ENCODE measurements around the gene ETV6. TPM values are rescaled to one million over a fixed set of nuclear protein-coding genes. Genes with fewer than 3 reads are reported as not detected.

The ETV6 gene
- polyA plus RNA-seq, 2 of the 4 experiments (the other 2 are of a cell fraction) = 4.0 to 7.0 TPM

GRCh38 chr12:11746024-11746771 lies 96.7 kb downstream of the ETV6 start (continued):
- TF ChIP-seq REST (IDR thresholded peaks at IDR 0.05) (no peak), FOSL2 (IDR thresholded peaks at IDR 0.05) (no peak), FOSL2 (CRISPR knock-in tag; IDR thresholded peaks at IDR 0.05) (peak; percentile 74), USF2 (IDR thresholded peaks at IDR 0.05) (no peak), NR3C1 (IDR thresholded peaks at IDR 0.05) (no peak), ZC3H11A (IDR thresholded peaks at IDR 0.05) (no peak), NPAS2 (CRISPR knock-in tag; IDR thresholded peaks at IDR 0.05; ENCODE audit: borderline replicate concordance) (no peak), E2F6 (IDR thresholded peaks at IDR 0.05; ENCODE audit: borderline replicate concordance, low read depth) (no peak), KDM1A (IDR thresholded peaks at IDR 0.05; ENCODE audit: low read depth) (no peak), POLR2AphosphoS2 (conservative IDR thresholded peaks at IDR 0.05; ENCODE audit: low read length) (no peak), BCL3 (IDR thresholded peaks at IDR 0.05) (no peak), NFE2L2 (conservative IDR thresholded peaks at IDR 0.05; ENCODE audit: low read length) (no peak), EHF (CRISPR knock-in tag; IDR thresholded peaks at IDR 0.05) (no peak), SMC3 (IDR thresholded peaks at IDR 0.05) (no peak), HES2 (IDR thresholded peaks at IDR 0.05) (no peak), RAD21 (conservative IDR thresholded peaks at IDR 0.05 in 1 of 2, IDR thresholded peaks at IDR 0.05 in 1 of 2) (peak in 1 of 2 experiments; percentile 18; a peak in 1 of 5 replicates), BHLHE40 (IDR thresholded peaks at IDR 0.05; ENCODE audit: low read depth, low read length) (no peak), MYC (IDR thresholded peaks at IDR 0.05; ENCODE audit: borderline replicate concordance, low read length) (no peak), GATA3 (IDR thresholded peaks at IDR 0.05; ENCODE audit: borderline replicate concordance) (peak; percentile 63; the same call in 1 of the 2 replicates), HDAC2 (IDR thresholded peaks at IDR 0.05) (no peak), FOXS1 (CRISPR knock-in tag; IDR thresholded peaks at IDR 0.05) (no peak)

Measured in A549 (cell line).